IPS-20b (cell line): ENCODE data around the gene TOP2A.

Experiments used
- H3K27ac ChIP-seq: one replicate; pipeline ENCODE4 v1.5.1; 2013; ENCODE audit warnings: low read length
- H3K27me3 ChIP-seq: 2 replicates; pipeline ENCODE4 v1.6.1; 2013; ENCODE audit warnings: mild to moderate bottlenecking, low read length, inconsistent platforms; ENCODE audit not compliant: insufficient read depth
- H3K36me3 ChIP-seq: 2 replicates; pipeline ENCODE4 v1.6.1; 2013; ENCODE audit warnings: low read depth, mild to moderate bottlenecking, inconsistent platforms, low read length, moderate library complexity; ENCODE audit not compliant: insufficient read depth
- H3K4me1 ChIP-seq: 2 replicates; pipeline ENCODE4 v1.6.1; 2013; ENCODE audit warnings: mild to moderate bottlenecking, control low read depth, inconsistent platforms, low read length, moderate library complexity; ENCODE audit not compliant: insufficient read depth
- H3K4me3 ChIP-seq: 2 replicates; pipeline ENCODE4 v1.5.1; 2013; ENCODE audit warnings: mild to moderate bottlenecking, low read length, inconsistent platforms
- H3K9ac ChIP-seq: 2 replicates; pipeline ENCODE4 v1.6.1; 2013; ENCODE audit warnings: low read depth, mild to moderate bottlenecking, inconsistent platforms, low read length, moderate library complexity
- H3K9me3 ChIP-seq: 2 replicates; pipeline ENCODE4 v1.6.1; 2013; ENCODE audit warnings: mild to moderate bottlenecking, low read depth, low read length, inconsistent platforms; ENCODE audit not compliant: insufficient read depth

TOP2A gene

DNA sequence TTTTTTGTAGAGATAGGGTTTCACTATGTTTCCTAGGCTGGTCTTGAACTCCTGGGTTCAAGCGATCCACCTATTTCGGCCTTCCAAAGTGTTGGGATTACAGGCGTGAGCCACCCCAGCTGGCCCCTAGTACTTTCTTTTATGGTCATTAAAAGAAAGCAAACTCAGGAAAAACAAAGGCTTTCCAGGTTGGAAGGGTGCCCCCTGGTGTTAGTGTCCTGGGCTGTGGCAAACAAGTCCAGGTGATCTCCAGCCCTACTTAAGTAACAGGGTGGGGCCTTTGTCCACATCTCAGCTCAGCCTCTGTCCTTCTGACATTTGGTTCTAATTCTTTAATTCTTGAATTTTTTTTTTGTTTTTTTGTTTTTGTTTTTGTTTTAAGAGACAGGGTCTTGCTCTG is 32.5 kb upstream of the TOP2A start:
- Histone ChIP-seq H3K36me3 (peaks cover 29% of the 10 kb centered on the region), H3K4me1 (peaks cover 2% of the 10 kb centered on the region; the same call in 1 of the 2 replicates), H3K4me3 (no peak overlapping the region), H3K27me3 (no peaks in the 10 kb centered on the region), H3K9me3 (no peaks in the 10 kb centered on the region), H3K9ac (no peak overlapping the region), H3K27ac (no peak overlapping the region)

- Histone ChIP-seq H3K27ac (no peak overlapping the region), H3K9me3 (no peaks in the 10 kb centered on the region), H3K4me3 (no peak overlapping the region), H3K4me1 (peaks cover 10% of the 10 kb centered on the region; the same call in 1 of the 2 replicates), H3K27me3 (peaks cover 8% of the 10 kb centered on the region), H3K36me3 (peaks cover 17% of the 10 kb centered on the region; the same call in 1 of the 2 replicates), H3K9ac (no peak overlapping the region)
Measured at GRCh38 chr17:40448639-40449261, 31.1 kb upstream of the TOP2A start.

- Histone ChIP-seq H3K9me3 (no peaks in the 10 kb centered on the region), H3K27ac (no peak overlapping the region), H3K4me1 (peaks cover 10% of the 10 kb centered on the region; the same call in 1 of the 2 replicates), H3K36me3 (peaks cover 12% of the 10 kb centered on the region; the same call in 1 of the 2 replicates), H3K9ac (no peak overlapping the region), H3K4me3 (no peak overlapping the region), H3K27me3 (peaks cover 8% of the 10 kb centered on the region)
Measured at GRCh38 chr17:40448213-40448638, 30.5 kb upstream of the TOP2A start.

GRCh38 chr17:40447806-40448205 is 30.1 kb upstream of the TOP2A start:
- H3K36me3 ChIP-seq, result peaks cover 8% of the 10 kb centered on the region; the same call in 1 of the 2 replicates
- H3K4me1 ChIP-seq, result peaks cover 10% of the 10 kb centered on the region; the same call in 1 of the 2 replicates
- H3K27me3 ChIP-seq, result peaks cover 8% of the 10 kb centered on the region
- H3K9me3 ChIP-seq, result no peaks in the 10 kb centered on the region
- H3K27ac ChIP-seq, result no peak overlapping the region
- H3K9ac ChIP-seq, result no peak overlapping the region
- no peak overlapping the region for H3K4me3 ChIP-seq

GRCh38 chr17:40447148-40447644 is 29.5 kb upstream of the TOP2A start:
- Histone ChIP-seq H3K27me3 (peaks cover 11% of the 10 kb centered on the region), H3K4me1 (peaks cover 10% of the 10 kb centered on the region; the same call in 1 of the 2 replicates), H3K36me3 (peaks cover 2% of the 10 kb centered on the region; the same call in 1 of the 2 replicates), H3K27ac (no peak overlapping the region), H3K4me3 (no peak overlapping the region), H3K9ac (no peak overlapping the region), H3K9me3 (no peaks in the 10 kb centered on the region)

- H3K4me3 ChIP-seq, result peak overlapping the region; percentile 78; the same call in 1 of the 2 replicates
- H3K36me3 ChIP-seq, result no peaks in the 10 kb centered on the region
- H3K9ac ChIP-seq, result no peak overlapping the region
- peaks cover 11% of the 10 kb centered on the region for H3K27me3 ChIP-seq
- no peak overlapping the region for H3K27ac ChIP-seq
- H3K4me1 ChIP-seq, result peaks cover 14% of the 10 kb centered on the region; the same call in 1 of the 2 replicates
- H3K9me3 ChIP-seq, result no peaks in the 10 kb centered on the region
Measured at GRCh38 chr17:40445751-40446468, 28.2 kb upstream of the TOP2A start.

GRCh38 chr17:40443988-40444899 is 26.5 kb upstream of the TOP2A start:
- Histone ChIP-seq H3K9ac (peak overlapping the region; percentile 78), H3K36me3 (no peaks in the 10 kb centered on the region), H3K4me3 (peak overlapping the region; percentile 78), H3K27me3 (peaks cover 11% of the 10 kb centered on the region), H3K4me1 (peaks cover 14% of the 10 kb centered on the region; the same call in 1 of the 2 replicates), H3K27ac (no peak overlapping the region), H3K9me3 (no peaks in the 10 kb centered on the region)

DNA sequence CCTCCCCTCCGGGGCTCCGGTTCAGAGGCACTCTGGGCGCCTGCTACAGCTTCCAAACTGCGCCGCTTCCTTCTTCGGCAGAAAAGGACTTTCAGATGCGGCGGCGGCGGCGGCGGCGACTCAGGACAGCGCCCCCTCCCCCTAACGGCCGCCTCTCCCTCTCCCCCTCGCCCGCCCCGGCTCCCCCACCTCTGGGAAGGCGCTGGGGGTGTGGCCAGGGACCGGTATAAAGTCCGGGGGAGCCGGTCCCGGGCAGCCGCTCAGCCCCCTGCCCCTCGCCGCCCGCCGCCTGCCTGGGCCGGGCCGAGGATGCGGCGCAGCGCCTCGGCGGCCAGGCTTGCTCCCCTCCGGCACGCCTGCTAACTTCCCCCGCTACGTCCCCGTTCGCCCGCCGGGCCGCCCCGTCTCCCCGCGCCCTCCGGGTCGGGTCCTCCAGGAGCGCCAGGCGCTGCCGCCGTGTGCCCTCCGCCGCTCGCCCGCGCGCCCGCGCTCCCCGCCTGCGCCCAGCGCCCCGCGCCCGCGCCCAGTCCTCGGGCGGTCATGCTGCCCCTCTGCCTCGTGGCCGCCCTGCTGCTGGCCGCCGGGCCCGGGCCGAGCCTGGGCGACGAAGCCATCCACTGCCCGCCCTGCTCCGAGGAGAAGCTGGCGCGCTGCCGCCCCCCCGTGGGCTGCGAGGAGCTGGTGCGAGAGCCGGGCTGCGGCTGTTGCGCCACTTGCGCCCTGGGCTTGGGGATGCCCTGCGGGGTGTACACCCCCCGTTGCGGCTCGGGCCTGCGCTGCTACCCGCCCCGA is 25.7 kb upstream of the TOP2A start, which contains the start of gene IGFBP4:
Gene IGFBP4 (plus strand): TSS at position 255 of the 792 bp plus-strand sequence. CDS start 286 bp downstream, at position 541.
- H3K27me3 ChIP-seq, result peaks cover 11% of the 10 kb centered on the region
- H3K27ac ChIP-seq, result no peak within 1 kb of the TSS
- peak within 1 kb of the TSS; percentile 78 for H3K4me3 ChIP-seq
- H3K9ac ChIP-seq, result peak within 1 kb of the TSS; percentile 78
- no peaks in the 10 kb centered on the region for H3K36me3 ChIP-seq
- no peaks in the 10 kb centered on the region for H3K9me3 ChIP-seq
- peaks cover 14% of the 10 kb centered on the region; the same call in 1 of the 2 replicates for H3K4me1 ChIP-seq

DNA sequence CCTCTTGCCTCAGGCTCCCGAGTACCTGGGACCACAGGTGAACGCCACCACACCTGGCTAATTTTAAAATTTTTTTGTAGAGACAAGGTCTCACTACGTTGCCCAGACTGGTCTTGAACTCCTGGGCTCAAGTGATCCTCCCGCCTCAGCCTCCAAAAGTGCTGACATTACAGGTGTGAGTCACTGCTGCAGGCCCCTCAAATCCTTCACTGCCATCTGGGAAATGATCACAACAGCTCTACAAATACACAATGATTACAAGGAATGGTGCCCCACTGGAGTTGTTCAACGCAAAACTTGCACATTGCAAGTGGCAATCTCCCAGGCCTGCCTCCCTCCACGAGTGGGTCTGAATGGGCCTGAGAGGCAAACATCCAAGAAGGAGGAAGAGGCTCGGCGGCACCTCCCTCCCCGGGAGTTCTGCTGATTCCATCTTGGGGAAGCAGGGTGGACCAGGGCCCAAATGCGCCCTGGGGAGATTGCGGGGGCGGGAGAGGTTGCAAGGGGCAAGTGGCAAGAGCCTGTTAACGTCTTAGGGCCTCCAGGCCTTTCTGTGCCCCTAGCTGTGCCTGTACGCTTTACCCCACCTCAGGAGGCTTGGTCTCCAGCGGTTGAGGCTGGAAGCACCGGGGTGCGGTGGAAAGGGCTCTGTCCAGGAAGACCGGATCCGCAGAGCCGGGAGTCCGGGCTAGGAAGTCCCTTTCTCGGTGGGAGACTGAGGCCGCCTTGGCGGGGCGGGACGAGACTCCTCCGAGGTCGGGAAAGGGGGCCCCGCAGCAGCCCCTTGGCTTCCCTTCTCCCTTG is 24.9 kb upstream of the TOP2A start:
- H3K27me3 ChIP-seq, result peaks cover 11% of the 10 kb centered on the region
- H3K9ac ChIP-seq, result peak overlapping the region; percentile 76; the same call in 1 of the 2 replicates
- peaks cover 14% of the 10 kb centered on the region; the same call in 1 of the 2 replicates for H3K4me1 ChIP-seq
- no peaks in the 10 kb centered on the region for H3K36me3 ChIP-seq
- no peaks in the 10 kb centered on the region for H3K9me3 ChIP-seq
- H3K4me3 ChIP-seq, result peak overlapping the region; percentile 78
- no peak overlapping the region for H3K27ac ChIP-seq

DNA sequence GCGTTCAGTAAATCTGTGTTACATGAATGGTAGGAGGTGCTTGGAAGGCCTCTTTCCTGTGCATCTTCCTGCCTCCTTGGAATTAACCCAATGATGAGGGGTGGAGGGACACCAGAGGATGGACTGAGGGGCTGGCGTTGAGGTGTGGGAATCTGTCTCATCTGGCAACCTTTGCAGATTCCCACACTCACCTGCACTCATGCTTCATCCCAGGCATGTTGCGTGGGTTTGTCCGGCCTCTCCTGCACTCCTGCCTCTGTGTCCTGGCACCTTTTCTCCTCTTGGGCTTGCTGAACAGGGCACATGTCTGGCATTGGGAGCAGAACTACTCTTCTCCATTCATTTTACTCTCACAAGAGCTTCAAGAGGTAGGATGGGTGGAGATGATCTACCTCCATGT is 22.5 kb upstream of the TOP2A start:
- H3K27ac ChIP-seq, result no peak overlapping the region
- H3K9me3 ChIP-seq, result no peaks in the 10 kb centered on the region

More for the DNA sequence above, 22.5 kb upstream of the TOP2A start:
- H3K4me3 ChIP-seq, result no peak overlapping the region
- H3K4me1 ChIP-seq, result peaks cover 11% of the 10 kb centered on the region; the same call in 1 of the 2 replicates
- H3K9ac ChIP-seq, result no peak overlapping the region
- H3K36me3 ChIP-seq, result no peaks in the 10 kb centered on the region
- H3K27me3 ChIP-seq, result peaks cover 11% of the 10 kb centered on the region
